ENCODE measurements around the gene ATP8B3.

Gene ATP8B3

DNA sequence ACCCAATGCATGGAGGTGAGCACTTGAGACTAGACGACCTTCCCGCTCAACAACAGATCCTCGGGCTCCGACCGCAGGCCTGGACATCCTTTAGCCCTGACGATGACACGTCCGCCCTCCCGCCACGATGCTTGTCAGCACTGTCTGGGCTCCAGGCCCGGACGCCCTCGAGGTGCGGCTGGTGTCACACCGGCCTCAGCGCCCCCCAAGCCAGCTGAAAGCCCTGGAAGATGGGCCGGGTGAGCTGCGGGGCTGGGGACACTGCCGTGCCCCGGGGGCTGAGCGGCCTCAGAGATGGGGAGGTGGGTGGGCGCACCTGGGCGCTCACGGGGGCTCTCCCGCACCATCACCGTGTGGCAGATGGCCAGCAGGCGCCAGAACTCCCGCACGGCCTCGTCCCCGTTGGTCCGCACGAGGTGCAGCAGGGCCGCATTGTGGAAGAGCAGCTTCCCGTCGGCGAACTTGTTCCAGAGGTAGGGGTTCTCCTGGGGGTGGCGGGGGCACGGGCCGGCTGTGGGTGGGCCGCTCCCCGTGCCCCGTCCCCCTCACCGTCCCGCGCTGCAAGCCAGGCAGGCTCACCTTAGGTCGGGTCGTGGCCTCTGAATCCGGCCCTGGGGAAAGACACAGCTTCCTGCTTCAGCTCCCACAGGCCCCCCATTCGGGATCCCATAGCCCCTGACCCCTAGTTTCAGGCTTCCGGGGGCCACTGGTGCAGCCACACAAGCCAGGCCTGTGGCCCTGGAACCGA, 15.5 kb downstream of the ATP8B3 start:
- DNase-seq: no peak

DNA sequence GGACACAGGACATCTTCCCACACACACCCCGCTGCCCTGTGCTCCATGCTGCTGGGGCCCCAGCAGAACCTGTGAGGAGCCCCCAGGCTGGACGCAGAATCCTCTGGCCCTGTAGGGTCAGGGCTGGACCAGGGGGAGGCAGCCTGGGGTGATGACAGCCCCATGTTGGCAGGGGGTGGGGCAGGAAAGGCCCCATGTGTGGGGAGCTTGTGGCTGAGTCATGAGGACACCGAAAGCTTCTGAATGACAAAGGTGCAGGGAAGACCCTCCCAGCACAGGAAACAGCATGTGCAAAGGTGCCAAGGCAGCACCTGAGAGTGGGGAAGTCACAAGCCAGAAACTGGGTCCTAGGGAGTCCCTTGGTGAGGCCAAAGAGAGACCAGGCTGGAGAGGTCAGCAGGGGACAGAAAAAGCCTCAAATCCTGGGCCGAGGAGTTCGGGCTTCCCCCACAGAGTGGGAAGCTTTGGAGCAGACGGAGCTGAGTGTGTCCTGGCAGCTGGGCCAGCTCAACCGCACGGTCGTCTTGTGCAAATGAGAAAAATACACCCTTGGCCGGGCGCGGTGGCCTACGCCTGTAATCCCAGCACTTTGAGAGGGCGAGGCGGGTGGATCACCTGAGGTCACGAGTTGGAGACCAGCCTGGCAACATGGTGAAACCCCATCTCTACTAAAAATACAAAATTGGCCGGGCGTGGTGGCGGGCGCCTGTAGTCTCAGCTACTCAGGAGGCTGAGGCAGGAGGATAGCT, 17.5 kb downstream of the ATP8B3 start:
- DNase-seq: no peak

DNA sequence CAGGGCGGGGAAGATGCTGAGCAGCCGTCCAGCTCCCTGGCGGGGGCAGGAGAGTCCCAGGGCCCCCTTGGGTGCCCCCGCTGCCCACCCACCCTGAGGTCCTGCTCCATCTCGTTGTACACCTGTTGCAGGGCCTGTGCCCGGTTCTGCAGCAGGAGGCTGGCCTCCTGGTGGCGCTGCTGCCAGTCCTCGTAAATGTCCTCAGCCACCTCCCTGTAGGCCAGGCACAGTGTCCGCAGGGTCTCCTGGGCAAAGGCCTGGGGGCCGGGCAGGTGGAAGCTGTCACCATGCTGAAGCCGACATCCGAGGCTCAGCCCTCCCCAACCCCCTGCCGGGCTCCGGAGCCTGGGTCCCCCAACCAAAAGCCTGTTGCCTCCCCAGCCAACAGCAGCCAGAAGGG, 20.2 kb downstream of the ATP8B3 start:
- no peak for DNase-seq

DNA sequence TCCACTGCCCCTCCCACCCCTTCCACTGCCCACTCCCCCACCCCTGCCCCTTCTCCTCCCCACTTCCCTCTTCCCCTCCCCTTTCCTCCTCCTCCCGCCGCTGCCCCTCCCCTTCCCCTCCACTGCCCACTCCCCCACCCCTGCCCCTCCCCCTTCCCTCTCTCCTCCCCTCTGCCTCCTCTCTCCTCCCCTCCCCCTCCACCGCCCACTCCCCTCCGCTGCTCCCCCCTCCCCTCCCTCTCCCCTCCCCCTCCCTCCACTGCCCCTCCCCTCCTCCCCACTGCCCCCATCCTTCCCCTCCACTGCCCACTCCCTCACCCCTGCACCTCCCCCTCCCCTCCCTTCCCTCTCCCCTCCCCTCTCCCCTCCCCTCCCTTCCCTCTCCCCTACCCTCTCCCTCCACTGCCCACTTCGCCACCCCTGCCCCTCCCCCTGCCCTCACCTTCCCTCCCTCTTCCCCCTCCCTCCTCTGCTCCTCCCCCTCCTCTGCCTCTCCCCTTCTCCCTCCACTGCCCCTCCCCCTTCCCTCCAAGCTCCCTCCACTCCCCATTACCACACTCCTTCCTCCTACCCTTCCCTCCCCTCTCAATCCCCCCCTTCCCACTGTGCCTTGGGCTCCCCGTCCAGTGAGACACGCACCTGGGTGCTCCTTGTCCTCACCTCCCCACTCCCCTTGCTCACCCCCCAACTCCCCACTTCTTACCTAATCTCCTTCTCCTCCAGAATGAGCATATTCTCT, 21.9 kb downstream of the ATP8B3 start:
- DNase-seq: no peak

DNA sequence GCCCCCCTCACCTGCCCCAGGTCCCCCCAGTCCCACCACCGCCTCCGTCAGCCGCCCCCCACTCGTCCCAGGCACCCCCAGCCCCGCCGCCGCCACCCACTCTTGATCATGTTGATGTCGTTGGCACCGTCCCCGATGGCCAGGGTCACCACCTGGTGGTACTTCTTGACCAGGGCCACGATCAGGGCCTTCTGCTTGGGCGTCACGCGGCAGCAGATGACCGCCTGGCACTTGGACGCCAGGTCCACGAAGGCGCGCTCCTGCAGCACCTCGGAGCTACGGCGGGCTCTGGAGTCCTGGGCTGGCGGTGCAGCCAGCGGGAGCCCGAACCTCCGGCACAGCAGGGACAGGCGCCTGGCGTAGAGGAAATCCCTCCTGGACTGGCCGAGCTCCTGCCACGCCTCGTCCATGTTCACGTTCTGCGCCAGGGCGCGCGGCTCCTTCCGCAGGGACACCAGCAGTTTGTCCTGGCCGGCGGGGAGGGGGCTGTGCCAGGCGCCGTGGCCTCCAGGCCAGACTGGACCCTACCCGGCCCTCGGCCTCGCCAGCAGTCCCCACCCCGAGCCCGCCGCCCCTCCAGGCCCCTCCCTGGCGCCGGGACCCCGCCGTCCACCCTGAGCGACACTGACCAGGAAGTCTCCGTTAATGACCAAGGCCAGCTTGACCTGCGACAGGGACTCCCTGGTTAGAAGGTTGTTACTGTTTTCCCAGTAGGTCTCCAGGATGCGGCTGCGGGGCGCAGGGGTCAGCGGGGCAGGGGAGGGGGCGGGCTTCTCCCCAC, 22.6 kb downstream of the ATP8B3 start:
- no peak for DNase-seq

DNA sequence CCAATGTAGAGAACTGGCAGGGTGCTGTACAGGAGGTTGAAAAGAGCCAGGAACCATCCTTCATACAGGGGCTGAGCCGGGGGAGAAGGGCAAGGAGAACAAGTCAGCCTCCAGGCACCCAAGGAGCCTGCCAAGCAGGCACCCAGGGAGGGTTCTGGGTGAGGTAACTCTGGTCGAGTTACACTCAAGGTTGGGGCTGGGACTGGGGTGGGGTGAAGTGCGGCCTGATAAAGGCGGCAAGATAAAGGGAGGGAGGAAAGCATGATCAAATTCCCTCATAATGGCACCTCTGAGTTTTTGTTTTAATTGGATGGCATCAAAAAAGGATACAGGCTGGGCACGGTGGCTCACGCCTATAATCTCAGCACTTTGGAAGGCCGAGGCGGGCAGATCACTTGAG, 25.0 kb downstream of the ATP8B3 start:
- DNase-seq: no peak

DNA sequence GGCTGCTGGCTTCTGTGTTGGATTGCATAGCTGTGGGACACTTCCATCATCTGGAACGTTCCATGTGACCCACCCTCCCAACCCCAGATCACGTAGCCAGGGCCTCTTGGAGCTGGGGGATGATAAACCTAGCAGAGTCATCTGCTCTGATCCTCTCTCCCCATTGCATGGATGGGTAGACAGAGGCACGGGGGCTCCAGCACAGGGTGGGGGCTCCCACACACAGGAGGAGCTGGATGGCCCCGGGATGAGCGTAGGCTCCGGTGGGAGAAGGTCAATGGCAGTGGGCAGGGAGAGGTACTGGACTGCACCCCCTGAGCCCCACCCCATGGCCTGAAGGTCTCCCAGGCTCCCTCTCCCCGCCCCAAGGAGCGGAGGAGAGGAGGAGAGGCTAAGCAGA, 25.4 kb downstream of the ATP8B3 start:
- no peak for DNase-seq

DNA sequence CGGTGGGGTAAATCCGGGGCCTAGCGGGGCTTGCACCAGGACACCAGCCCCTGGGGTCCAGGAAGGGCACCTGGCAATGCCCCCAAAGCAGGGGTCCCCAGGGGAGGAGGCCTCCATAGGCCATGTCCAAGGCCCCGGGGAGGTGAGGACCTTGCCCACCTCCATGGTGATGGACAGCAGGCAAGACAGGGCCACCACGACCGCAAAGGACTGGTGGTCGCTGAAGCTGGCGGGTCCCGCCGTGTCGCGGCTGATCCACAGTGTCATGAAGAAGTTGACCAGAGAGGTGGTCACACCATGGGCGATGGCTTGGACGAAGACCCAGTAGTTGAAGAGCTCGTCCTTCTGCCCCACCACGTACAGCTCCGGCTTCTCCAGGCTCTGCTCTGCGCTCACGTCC, 26.8 kb downstream of the ATP8B3 start:
- DNase-seq: no peak

DNA sequence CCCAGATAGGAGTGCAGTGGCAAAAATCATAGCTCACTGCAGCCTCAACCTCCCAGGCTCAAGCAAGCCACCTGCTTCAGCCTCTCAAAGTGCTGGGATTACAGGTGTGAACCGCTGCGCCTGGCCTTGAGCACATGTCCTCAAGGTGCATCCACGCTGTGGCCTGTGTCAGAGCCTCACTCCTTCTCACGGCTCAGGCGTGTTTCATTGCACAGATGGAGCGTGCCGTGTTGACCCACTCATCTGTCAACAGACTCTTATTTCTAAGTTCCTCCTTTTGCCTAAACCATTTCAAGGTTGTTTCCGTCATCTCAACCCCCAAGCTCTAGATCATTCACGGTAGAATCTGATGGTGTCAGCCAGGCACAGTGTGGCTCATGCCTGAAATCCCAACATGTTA, 28.2 kb downstream of the ATP8B3 start:
- no peak for DNase-seq

DNA sequence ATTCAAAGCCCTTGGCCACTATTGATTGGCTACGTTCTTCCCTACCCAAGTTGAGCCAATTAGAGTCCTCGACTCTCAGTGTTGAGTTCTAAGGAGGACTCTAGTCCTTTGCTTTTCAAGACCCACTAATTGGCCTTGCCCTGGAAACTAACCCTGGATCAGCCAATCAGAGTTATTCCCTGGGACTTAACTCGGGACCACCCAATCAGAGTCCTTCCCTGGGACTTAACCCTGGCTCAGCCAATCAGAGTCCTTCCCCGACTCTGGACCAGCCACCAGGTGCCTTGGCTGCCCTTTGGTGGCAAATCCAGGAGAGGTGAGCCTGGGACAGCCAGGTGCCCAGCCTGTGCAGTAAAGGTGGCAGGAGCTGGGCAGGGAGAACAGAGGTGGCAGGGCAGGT, 28.7 kb downstream of the ATP8B3 start:
- no peak for DNase-seq

DNA sequence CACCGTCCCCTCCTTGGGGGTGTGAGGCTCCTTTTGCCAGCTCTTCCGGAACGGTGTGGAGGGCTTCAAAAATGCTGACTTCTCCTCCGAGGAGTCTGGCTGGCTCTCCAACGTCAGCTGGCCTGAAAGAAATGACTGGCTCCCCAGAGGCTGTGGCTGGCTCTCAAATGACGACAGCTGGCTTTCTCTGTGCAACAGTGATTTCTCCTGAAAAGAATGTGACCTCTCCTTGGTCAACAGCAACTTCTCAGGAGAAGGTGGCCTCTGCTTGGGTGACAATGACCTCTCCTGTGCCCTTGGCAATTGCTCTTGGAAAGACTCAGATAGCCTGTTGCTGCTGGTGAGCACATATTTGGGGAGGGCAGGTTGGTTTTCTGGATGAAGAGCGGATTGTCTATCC, 29.6 kb downstream of the ATP8B3 start:
- DNase-seq: no peak

DNA sequence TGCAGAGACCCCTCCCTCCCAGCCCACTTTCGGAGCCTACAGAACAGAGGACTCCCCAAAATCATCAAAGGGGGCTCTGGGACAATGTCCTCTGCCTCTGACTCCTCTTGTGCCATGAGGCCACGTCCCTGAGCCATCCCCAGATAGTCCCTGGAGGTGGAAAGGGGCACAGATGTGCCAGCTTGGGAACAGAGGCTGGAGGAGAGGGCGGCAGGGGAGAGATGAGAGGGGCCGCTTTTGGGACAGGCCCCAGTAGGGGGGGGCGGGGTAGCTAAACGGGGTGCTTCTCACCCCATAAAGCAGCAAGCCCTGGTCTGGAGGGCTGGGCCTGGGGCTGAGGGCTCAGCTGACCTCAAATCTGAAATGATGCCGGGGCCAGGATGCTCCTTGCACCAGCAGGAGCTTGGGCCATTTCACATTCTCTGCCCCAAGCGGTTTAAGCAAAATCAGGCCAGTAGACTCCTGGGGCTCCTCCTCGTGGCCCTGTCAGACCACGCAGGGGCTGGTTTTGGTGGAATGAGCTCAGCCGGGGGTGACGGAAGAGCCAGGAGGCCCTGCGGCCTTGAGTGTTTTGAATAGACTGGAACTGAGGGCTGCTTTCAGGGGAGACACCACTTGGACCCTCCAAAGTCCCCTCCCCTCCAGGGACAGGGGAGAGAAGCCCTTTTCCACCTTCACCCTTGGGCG, 31.7 kb downstream of the ATP8B3 start:
- peak; percentile 21 for DNase-seq

DNA sequence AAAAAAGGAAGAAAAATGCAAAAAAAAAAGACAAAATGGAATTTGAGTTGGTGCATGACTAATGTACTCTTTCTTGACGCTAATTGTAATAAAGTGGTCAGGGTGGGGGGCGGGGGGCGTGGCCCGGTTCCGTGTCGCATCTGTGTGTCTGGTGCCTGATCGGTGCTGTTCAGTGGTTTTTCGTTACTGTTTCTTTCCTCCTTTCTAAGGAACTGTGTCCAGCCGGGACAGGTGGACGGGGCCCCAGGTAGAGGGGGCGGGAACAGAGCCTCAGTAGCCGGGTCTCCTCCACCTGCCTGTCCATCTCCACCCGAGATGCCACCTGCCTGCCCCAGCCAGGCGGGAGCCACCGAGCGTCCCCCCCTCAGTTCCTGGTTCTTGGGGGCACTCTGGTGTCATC, 32.5 kb downstream of the ATP8B3 start:
- no peak for DNase-seq

DNA sequence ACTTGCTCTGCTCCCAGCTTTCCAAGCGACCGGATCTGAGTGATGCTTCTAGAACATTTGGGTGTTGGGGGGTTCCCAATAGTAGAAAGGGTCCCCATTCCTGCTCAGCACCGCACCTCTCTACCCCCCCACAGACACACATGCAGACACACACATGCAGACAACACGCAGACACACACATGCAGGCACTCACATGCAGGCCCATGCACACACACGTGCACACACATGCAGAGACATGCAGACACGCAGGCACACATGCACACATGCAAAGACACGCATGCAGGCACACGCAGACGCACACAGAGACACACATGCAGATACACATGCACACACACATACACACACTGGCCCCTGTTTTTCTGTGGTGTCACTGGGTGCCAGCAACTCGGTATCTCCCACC, 34.9 kb downstream of the ATP8B3 start:
- no peak for DNase-seq

DNA sequence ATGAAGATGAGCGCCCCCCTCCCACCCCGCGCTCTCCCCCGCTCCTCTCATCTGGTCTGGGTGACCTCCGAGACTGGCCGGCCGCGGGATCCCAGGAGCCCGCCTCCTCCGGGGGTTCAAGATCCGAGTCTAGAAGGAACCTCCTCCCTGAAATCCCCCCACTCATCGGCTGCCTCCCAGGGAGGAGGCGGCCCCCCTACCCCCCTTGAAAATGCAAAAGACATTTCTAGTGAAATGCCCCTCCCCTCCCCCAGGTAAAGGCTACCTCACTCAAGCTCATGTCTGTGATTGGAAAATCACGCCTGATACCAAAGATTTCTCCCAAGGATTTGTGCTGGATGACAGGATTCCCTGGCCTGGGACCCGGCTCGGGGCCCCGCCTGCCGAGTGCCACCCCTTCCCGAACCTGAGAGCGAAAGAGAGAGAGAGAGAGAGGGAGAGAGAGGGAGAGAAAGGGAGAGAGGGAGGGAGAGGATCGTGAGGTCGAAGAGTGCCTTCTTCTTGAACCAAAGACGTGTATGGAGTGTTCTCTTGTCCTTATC, 35.4 kb downstream of the ATP8B3 start:
- DNase-seq: no peak

DNA sequence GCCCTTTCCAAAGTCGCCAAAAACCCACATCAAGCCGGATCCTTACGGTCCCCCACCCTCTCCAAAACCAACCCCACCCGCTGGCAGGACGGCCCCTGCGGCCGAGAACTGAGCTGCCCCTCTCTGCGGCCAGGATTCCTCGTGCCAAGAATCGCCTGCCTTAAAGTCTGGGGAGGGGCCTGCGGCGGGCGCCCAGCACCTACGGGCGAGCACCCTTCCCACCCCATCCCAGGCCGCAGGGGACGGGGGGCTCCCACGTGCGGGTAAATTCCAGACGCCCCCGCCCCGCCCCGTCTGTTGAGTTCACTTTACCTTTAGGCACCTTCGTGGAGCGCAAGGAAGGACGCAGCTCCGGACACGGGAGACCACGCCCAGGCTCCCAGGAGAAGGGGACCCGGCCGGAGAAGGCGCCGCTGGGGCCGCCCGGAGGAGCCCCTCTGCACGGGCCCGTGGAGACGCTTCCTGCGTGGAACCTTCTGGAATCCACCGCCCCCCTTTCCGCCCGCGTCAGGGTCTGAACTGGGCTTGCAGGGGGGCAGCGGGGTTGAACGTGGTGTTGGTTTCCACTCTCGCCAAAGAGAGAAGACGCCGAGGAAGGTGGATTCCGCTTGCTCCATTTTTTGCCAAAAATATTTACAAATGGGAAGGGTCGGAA, 36.0 kb downstream of the ATP8B3 start:
- DNase-seq: no peak

DNA sequence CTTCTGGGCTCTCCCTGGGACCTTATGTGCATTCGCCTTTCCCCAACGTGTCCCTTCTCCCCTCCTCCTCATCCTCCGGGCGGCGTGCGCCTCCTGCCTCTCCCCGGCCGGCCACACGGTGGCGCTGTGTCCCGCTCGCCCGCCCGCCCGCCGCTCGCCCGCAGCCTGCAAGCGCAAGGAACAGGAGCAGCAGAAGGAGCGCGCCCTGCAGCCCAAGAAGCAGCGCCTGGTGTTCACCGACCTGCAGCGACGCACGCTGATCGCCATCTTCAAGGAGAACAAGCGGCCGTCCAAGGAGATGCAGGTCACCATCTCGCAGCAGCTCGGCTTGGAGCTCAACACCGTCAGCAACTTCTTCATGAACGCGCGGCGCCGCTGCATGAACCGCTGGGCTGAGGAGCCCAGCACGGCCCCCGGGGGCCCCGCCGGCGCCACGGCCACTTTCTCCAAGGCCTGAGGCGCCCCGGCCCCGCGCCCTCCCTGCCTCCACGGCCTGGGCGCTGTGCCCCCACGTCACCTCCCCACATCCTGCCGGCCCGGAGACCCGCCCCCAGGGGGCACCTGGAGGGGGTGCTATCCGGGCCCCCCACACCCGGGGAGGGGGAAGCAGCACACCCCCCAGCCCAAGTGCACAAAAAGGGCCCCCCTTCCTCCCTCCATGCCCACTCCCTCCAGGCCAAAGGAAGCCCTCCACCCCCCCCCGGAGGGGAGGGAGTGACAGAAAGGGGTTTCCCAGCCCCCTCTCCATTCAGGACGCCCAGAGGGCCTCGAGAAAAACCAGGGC, 36.9 kb downstream of the ATP8B3 start:
- DNase-seq: no peak

DNA sequence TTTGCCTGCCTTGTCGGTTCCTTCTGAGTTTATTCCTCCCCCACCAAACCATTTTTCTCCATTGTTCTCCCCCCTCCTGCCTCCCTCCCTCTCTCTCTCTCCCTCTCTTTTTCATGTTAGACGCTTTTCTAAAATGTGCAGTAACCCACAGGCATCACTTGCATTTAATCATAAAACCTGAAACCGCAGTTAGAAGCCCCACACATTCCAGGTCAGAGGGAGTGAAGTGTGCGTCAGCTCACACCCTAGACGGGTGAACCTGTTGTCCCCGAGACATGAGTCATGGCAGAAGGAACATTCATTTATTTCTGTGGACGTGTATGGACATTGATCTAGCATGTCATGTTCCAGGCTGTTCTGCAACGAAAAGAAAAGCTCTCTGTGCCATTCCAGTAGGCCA, 38.9 kb downstream of the ATP8B3 start:
- DNase-seq: no peak

DNA sequence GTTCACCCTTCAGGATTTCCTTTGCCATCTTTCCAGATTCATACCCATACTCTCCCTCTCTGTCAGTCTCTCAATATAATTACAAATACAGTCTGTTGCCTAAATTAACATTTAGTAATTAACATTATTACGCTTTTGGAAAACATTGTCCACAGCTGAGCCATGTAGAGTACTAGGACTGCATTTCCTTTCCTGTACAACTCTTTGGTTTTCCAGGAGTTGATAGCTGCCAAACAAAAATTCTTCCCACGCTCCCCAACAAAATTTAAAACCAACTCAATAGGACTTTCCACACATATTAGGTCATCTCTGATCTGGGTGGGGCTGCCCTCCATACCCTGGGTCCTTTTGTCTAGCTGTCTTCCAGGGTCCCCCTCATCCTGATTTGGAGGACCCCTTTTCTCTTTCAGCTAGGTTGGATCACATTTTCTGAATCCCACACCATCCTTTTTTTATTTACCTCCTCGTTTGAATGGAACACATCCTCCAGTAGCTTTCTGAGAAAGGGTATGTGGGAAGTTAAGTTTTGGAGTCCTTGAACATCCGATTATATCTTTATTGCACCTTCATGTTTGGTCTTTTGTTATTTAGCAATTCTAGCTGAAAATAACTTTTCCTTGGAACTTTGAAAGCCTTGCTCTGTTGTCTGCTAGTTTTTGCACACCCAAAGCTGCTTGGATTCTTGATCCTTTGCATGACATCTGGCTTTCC, 41.1 kb downstream of the ATP8B3 start:
- no peak for DNase-seq

DNA sequence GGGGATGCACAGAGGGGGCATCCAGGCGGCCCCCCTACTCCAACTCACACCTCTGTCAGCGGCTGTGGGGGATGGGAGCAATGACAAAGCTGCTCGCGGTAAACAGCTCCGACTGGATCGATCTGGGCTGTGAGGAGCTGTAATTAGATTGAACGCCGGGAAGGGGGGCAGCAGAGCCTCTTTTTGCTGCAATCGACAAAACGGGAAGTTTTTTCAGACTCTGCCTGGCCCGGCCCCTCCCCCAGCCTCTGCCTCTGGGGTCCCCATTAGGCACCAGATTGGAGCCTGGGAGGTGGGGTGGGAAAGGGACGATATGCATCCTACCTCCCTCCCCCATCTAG, 42.5 kb downstream of the ATP8B3 start:
- DNase-seq: no peak
